HTR-8/SVneo (cell line): Measurements from ENCODE around the gene SOX6.

Experiments
- DNase-seq: peaks from one replicate; pipeline ENCODE4 v3.0.0; 2011; ENCODE audit warnings: low spot score, mixed read lengths; ENCODE audit not compliant: insufficient read length
- FAIRE-seq: peaks from 2 replicates; lab custom pipeline; 2011; peaks lifted over from hg19 to GRCh38; lab: Jason Lieb, UNC

The SOX6 gene

GRCh38 chr11:15985127-15985859 lies 371.1 kb downstream of the SOX6 start:
- FAIRE-seq, result no peak
- DNase-seq, result no peak

- FAIRE-seq (no peak), DNase-seq (no peak)
Measured at GRCh38 chr11:15981292-15981691, 375.1 kb downstream of the SOX6 start.

DNA sequence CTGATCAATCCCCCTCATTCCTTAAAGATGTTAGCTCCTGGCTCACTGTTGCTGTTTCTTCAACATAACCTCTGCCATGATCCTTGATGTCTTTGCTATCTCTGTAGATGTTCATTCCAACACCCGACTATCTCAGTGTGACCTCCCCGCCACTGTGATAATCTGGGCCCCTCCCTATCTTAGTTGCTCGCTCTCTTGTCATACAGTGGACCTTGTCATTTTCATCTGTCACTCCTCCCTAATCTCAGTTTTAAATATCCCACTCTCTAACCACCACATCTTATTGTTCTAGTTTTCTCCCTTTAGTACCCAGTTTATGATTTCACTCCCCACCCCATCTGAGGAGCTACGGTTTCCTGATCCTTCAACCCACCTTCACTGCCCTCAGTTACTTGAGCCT lies 379.2 kb downstream of the SOX6 start:
- FAIRE-seq (no peak), DNase-seq (no peak)

- FAIRE-seq (no peak), DNase-seq (no peak)
Measured at GRCh38 chr11:15976433-15977045, 379.8 kb downstream of the SOX6 start.

- FAIRE-seq, result no peak
- DNase-seq, result no peak
Measured at GRCh38 chr11:15975742-15976141, 380.6 kb downstream of the SOX6 start.

DNA sequence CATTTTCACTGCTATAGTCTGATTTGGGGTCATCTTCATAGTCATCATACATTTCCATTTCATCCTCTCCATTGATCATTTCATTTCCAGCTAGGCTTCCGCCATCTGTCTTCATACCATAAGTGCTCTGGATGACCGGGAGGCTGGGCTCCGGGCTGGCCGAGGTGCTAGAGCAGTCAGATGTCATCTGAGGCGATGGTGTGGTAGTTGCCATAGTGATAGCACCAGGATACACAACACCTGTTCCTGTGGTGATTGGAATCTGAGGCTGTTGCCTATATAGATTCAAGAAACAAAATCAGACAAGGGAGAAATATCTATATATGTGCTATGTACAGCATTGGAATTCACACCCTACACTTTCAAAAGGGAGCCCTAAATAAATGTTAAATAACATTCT lies 383.5 kb downstream of the SOX6 start:
- DNase-seq, result no peak
- no peak for FAIRE-seq

DNA sequence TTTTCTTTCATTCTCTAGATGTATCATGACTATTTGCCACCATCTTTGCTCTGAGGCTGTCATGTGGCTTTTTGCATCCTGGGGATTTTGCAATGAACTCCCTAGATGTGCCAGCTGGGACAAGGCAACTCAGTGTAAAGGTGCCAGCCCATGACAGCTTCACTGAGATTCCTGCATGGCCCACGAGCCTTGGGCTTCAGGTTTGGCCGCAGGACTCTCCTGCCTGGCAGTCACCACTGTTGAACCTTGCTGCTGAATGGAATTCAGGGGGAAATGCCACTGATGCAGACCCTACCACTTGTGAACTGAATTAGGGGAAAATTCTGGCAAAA lies 385.2 kb downstream of the SOX6 start:
- no peak for DNase-seq
- no peak for FAIRE-seq

GRCh38 chr11:15970506-15971214 lies 385.7 kb downstream of the SOX6 start:
- no peak for FAIRE-seq
- no peak for DNase-seq

- DNase-seq (no peak), FAIRE-seq (no peak)
Measured at GRCh38 chr11:15969701-15970329, 386.5 kb downstream of the SOX6 start.

DNA sequence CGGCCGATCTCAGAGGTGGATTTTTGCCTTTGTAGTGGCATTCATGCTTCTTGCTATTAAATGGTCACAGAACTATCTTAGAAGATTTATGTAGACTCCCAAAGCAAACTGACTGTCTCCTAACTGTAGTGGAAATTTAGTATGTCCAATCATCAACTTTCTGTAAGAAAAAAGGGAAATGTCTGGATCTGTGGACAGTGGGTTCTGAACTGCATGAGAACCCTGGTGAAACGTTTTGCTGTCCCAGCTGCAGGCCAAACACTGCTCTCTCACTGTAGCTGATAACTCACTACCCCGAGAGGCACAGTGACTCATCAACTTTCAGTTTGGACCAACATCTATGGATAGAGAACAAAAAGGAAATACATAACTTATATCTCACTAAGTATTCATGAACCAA lies 387.1 kb downstream of the SOX6 start:
- FAIRE-seq (no peak), DNase-seq (peak; percentile 21)

DNA sequence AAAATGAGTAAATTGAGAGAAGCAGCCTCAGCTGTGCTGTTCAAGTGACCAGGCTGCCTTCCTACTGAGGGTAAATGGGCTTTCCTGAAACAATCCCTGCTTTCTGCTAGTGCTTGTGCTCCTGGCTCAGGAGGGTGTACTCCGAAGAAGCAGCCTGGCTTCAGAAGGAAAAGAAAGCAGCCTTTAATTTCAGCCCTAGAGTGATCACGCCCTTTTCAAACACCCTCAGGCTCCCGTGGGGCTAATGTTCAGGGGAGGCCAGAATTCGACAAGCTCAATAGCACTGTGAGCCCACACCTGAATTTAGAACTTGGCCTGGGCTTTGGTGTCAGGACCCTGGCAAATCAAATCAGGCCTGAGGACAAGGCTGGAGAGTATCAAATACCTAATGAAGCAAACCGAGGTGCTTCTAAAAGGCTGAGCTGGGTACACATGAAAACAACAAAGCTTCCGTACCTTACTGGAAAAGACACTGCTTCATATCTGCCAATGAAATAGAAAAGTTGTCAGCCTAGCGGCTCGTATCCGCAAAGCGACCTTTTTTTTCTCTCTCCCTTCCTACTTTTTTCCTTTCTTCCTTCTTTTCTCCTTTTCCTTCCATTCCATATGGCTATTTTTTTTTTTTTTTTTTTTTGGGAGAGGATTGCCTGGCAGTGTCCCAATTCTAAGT lies 387.8 kb downstream of the SOX6 start:
- no peak for FAIRE-seq
- no peak for DNase-seq

DNA sequence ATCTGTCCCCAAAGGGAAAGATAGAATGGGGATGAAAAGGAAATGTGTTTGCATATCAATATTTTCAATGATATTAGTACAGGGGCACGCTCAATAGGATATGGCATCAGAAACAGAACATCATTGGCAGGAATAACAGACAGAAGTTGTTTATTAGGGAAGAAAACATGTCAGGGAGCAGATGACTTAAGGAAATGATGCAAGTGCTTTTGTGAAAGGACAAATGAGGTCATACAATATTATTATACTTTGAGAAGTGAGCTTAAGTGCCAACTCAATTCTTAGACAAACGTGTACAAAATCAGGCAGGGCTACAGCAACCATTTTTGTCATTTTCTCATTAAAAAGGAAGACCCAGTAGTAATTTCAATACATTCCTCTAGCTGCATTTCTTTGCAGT lies 388.4 kb downstream of the SOX6 start:
- FAIRE-seq (no peak), DNase-seq (no peak)

DNA sequence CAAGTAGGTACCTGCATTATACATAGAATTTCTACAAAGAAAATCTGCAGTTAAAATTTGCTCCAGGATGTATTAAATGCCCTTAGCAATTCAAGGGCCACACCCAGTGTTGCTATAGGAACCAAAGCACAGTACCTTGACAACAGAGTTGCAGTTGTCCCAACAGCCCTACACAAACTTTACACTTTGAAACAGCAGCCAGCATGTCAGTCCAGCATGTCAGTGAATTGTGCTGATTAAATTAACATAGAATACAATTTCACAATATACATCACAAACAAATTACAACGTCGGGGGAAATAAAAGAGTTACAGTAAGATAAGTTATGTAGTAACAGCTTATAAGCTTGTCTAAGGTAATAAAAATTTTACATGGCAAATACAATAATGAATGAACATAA lies 389.2 kb downstream of the SOX6 start:
- FAIRE-seq (no peak), DNase-seq (no peak)

DNA sequence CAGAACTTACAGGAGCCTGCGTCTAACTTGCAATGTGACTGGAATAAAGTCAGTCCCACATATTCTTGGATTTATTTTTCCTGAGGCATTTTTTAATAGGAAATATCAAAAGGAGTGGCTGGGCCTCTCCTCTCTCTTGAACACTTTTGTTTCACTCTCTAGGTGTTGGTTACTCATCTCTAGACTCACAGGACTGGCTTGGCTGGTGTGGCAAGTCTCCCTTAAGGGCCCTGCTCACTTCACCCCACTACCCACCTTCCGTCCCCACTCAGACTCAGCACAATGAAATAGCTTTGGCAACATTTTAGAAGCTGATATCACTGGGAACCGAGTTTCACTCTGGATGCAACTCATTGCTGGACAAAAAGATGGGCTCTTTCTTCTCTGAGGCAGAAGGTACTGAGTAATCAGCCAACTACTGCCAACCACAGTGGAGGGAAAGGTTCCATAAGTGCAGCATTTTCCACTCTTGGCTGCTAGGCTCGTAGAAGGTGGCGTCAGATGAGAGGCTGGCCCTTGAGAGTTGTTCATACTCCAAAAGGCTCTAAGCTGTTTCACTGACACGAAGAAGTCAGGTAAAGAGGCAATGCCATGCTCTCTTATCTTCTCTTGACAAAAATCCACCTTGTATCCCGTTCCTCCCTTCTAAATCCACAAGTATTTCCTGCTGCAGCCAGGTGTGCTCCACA lies 390.6 kb downstream of the SOX6 start:
- DNase-seq (no peak), FAIRE-seq (no peak)

DNA sequence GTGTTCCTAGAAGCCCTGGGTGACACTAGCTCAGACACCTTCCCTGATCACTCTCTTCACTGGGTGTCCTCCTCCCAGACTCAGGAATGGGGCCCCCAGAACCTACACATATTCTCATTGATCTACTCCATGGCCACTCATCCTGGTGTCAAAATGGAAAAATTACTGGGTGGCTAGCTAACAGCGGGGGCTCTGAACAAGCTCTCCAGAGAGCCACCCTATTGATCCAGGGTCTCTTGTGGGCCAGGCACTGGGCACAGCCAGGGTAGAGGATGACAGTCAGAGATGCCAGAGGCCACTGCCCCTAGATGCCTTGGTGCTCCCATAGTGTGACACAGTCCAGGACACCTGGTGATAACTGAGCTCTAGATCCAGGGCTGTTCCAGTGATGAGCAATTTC lies 393.1 kb downstream of the SOX6 start:
- DNase-seq (no peak), FAIRE-seq (no peak)

GRCh38 chr11:15958910-15959309 lies 397.4 kb downstream of the SOX6 start:
- FAIRE-seq, result no peak
- no peak for DNase-seq

DNA sequence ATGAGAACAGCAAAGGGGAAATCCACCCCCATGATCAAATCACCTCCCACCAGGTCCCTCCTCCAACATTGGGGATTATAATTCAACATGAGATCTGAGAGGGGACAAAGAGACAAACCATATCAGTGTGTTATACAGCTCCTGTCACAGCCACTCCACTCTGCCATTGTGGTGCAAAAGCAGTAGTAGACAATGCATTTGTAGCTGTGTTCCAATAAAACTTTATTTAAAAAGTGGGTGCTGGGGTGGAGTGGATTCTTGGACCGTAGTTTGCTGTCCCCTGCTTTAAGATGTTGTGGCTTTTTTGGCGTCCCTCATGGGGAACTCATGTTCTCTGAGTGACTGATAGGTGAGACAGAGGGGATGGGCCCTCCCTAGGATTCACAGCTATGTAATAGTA lies 399.1 kb downstream of the SOX6 start:
- FAIRE-seq (no peak), DNase-seq (no peak)

DNA sequence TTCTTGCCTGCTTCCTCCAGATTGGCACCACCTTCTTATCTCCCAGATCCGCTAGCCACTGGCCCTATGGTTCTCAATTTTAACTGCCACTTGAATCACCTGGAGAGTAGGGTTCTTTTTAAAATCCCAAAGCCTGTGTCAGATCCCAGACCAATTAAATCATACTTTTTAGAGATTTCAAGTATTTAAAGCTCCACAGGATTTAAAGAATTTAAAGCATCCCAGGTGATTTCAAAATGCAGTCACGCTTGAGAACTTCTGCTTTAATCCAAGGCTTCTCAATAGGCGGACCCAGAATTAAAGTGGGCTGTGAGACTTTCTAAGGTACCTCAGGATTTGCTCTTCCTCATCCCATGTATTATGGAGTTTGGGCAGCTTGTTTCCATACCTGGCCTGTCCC lies 400.0 kb downstream of the SOX6 start:
- FAIRE-seq (no peak), DNase-seq (no peak)

GRCh38 chr11:15955595-15955994 lies 400.8 kb downstream of the SOX6 start:
- FAIRE-seq (no peak), DNase-seq (no peak)
